ENCODE results near the gene MICALL1.

GRCh38 chr22:37917874-37918548 is 11.9 kb downstream of the MICALL1 start:
- TF ChIP-seq, protein P1, sequence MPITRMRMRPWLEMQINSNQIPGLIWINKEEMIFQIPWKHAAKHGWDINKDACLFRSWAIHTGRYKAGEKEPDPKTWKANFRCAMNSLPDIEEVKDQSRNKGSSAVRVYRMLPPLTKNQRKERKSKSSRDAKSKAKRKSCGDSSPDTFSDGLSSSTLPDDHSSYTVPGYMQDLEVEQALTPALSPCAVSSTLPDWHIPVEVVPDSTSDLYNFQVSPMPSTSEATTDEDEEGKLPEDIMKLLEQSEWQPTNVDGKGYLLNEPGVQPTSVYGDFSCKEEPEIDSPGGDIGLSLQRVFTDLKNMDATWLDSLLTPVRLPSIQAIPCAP (CRISPR knock-in tag; IDR thresholded peaks at IDR 0.05), result no peak
- TF ChIP-seq, protein P2, sequence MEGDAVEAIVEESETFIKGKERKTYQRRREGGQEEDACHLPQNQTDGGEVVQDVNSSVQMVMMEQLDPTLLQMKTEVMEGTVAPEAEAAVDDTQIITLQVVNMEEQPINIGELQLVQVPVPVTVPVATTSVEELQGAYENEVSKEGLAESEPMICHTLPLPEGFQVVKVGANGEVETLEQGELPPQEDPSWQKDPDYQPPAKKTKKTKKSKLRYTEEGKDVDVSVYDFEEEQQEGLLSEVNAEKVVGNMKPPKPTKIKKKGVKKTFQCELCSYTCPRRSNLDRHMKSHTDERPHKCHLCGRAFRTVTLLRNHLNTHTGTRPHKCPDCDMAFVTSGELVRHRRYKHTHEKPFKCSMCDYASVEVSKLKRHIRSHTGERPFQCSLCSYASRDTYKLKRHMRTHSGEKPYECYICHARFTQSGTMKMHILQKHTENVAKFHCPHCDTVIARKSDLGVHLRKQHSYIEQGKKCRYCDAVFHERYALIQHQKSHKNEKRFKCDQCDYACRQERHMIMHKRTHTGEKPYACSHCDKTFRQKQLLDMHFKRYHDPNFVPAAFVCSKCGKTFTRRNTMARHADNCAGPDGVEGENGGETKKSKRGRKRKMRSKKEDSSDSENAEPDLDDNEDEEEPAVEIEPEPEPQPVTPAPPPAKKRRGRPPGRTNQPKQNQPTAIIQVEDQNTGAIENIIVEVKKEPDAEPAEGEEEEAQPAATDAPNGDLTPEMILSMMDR (IDR thresholded peaks at IDR 0.05), result no peak
- TF ChIP-seq FOXP4 (CRISPR knock-in tag; IDR thresholded peaks at IDR 0.05) (no peak), TP53 (CRISPR knock-in tag; IDR thresholded peaks at IDR 0.05) (no peak), AFF4 (CRISPR knock-in tag; IDR thresholded peaks at IDR 0.05; ENCODE audit: borderline replicate concordance) (no peak), NR1H2 (CRISPR knock-in tag; IDR thresholded peaks at IDR 0.05) (no peak), ELF4 (CRISPR knock-in tag; IDR thresholded peaks at IDR 0.05; ENCODE audit: low read depth) (no peak), SMAD3 (CRISPR knock-in tag; IDR thresholded peaks at IDR 0.05; ENCODE audit: borderline replicate concordance) (no peak)
- TF ChIP-seq, protein P3, sequence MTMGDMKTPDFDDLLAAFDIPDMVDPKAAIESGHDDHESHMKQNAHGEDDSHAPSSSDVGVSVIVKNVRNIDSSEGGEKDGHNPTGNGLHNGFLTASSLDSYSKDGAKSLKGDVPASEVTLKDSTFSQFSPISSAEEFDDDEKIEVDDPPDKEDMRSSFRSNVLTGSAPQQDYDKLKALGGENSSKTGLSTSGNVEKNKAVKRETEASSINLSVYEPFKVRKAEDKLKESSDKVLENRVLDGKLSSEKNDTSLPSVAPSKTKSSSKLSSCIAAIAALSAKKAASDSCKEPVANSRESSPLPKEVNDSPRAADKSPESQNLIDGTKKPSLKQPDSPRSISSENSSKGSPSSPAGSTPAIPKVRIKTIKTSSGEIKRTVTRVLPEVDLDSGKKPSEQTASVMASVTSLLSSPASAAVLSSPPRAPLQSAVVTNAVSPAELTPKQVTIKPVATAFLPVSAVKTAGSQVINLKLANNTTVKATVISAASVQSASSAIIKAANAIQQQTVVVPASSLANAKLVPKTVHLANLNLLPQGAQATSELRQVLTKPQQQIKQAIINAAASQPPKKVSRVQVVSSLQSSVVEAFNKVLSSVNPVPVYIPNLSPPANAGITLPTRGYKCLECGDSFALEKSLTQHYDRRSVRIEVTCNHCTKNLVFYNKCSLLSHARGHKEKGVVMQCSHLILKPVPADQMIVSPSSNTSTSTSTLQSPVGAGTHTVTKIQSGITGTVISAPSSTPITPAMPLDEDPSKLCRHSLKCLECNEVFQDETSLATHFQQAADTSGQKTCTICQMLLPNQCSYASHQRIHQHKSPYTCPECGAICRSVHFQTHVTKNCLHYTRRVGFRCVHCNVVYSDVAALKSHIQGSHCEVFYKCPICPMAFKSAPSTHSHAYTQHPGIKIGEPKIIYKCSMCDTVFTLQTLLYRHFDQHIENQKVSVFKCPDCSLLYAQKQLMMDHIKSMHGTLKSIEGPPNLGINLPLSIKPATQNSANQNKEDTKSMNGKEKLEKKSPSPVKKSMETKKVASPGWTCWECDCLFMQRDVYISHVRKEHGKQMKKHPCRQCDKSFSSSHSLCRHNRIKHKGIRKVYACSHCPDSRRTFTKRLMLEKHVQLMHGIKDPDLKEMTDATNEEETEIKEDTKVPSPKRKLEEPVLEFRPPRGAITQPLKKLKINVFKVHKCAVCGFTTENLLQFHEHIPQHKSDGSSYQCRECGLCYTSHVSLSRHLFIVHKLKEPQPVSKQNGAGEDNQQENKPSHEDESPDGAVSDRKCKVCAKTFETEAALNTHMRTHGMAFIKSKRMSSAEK (CRISPR knock-in tag; IDR thresholded peaks at IDR 0.05; ENCODE audit: borderline replicate concordance), result no peak
- TF ChIP-seq, protein P4, sequence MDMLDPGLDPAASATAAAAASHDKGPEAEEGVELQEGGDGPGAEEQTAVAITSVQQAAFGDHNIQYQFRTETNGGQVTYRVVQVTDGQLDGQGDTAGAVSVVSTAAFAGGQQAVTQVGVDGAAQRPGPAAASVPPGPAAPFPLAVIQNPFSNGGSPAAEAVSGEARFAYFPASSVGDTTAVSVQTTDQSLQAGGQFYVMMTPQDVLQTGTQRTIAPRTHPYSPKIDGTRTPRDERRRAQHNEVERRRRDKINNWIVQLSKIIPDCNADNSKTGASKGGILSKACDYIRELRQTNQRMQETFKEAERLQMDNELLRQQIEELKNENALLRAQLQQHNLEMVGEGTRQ (CRISPR knock-in tag; IDR thresholded peaks at IDR 0.05), result no peak

All from WTC11 (cell line).